ENCODE results near the gene PRR14L. TPM values are rescaled to one million over a fixed set of nuclear protein-coding genes. Genes with fewer than 3 reads are reported as not detected.

Gene PRR14L
- polyA plus RNA-seq, 3 donors, result 13.2 to 41.4 (median 14.6) TPM

- Mint-ChIP-seq H3K27ac (peak overlapping the region in 2 of 7 donors; percentile 16 to 60), H3K36me3 (peaks cover 34 to 66% of the 10 kb centered on the region in 2 donors), H3K27me3 (ENCODE audit: low read depth in 3 of 3) (no peaks in the 10 kb centered on the region), H3K9me3 (no peaks in the 10 kb centered on the region), H3K4me3 (no peak overlapping the region), H3K4me1 (peaks cover 4% of the 10 kb centered on the region)
- intact Hi-C loops (cut with micrococcal nuclease), result no loop called here
- no peak overlapping the region for H3K4me3 ChIP-seq (replicated peaks in 1 of 3; ENCODE audit: low read depth in 2 of 3, low read length in 3 of 3)
- H3K36me3 ChIP-seq (replicated peaks in 1 of 2; ENCODE audit: control insufficient read depth in 1 of 2, insufficient read depth in 2 of 2, low read length in 2 of 2), result peaks cover 36 to 74% of the 10 kb centered on the region in 2 donors
- H3K9me3 ChIP-seq (replicated peaks in 1 of 2; ENCODE audit: control insufficient read depth in 1 of 2, insufficient read depth in 1 of 2, low read length in 2 of 2), result no peaks in the 10 kb centered on the region
- peaks cover 98% of the 10 kb centered on the region for H4K20me1 ChIP-seq (ENCODE audit: insufficient read depth, low read length)
- no peak overlapping the region for H2AFZ ChIP-seq (ENCODE audit: insufficient read depth, low read depth, low read length, poor library complexity, severe bottlenecking)
- TF ChIP-seq CTCF (IDR thresholded peaks at IDR 0.05), result no peak
- H3K27me3 ChIP-seq (ENCODE audit: control insufficient read depth in 2 of 2, insufficient read depth in 2 of 2, low read length in 2 of 2), result no peaks in the 10 kb centered on the region
- H3K9ac ChIP-seq (ENCODE audit: insufficient read depth, low read length, poor library complexity, severe bottlenecking), result no peak overlapping the region
- DNase-seq, result no peak
- peaks cover 95% of the 10 kb centered on the region for H3K79me2 ChIP-seq (ENCODE audit: insufficient read depth, low read length)
- H3K27ac ChIP-seq (ENCODE audit: low read depth in 1 of 2, low read length in 2 of 2), result peak overlapping the region in 1 of 2 donors; percentile 6
- WGBS (ENCODE audit: insufficient coverage), result no CpG with 5 or more reads among the region's 1 CpG
- H3K4me2 ChIP-seq (replicated peaks; ENCODE audit: extremely low read depth, low read length, poor library complexity, severe bottlenecking), result no peak overlapping the region
- H3K4me1 ChIP-seq (ENCODE audit: control insufficient read depth in 1 of 2, insufficient read depth in 2 of 2, low read length in 2 of 2), result peaks cover 0 to 2% of the 10 kb centered on the region in 2 donors
Measured at GRCh38 chr22:31734512-31734911, 15.4 kb downstream of the PRR14L start.

GRCh38 chr22:31733580-31734079, 16.3 kb downstream of the PRR14L start:
- H3K27ac Mint-ChIP-seq, result peak overlapping the region in 2 of 7 donors; percentile 27 to 82
- H2AFZ ChIP-seq (ENCODE audit: insufficient read depth, low read depth, low read length, poor library complexity, severe bottlenecking), result no peak overlapping the region
- H3K27me3 ChIP-seq (ENCODE audit: control insufficient read depth in 2 of 2, insufficient read depth in 2 of 2, low read length in 2 of 2), result no peaks in the 10 kb centered on the region
- no peak overlapping the region for H3K4me3 Mint-ChIP-seq
- H3K4me3 ChIP-seq (replicated peaks in 1 of 3; ENCODE audit: low read depth in 2 of 3, low read length in 3 of 3), result no peak overlapping the region
- peaks cover 95% of the 10 kb centered on the region for H3K79me2 ChIP-seq (ENCODE audit: insufficient read depth, low read length)
- peaks cover 98% of the 10 kb centered on the region for H4K20me1 ChIP-seq (ENCODE audit: insufficient read depth, low read length)
- no peaks in the 10 kb centered on the region for H3K9me3 ChIP-seq (replicated peaks in 1 of 2; ENCODE audit: control insufficient read depth in 1 of 2, insufficient read depth in 1 of 2, low read length in 2 of 2)
- no peaks in the 10 kb centered on the region for H3K9me3 Mint-ChIP-seq
- H3K36me3 ChIP-seq (replicated peaks in 1 of 2; ENCODE audit: control insufficient read depth in 1 of 2, insufficient read depth in 2 of 2, low read length in 2 of 2), result peaks cover 29 to 65% of the 10 kb centered on the region in 2 donors
- H3K36me3 Mint-ChIP-seq, result peaks cover 27 to 61% of the 10 kb centered on the region in 2 donors
- no peak for DNase-seq
- WGBS (ENCODE audit: insufficient coverage), result 98% methylated on average over 6 of the region's 7 CpGs
- H3K9ac ChIP-seq (ENCODE audit: insufficient read depth, low read length, poor library complexity, severe bottlenecking), result no peak overlapping the region
- H3K27me3 Mint-ChIP-seq (ENCODE audit: low read depth in 3 of 3), result no peaks in the 10 kb centered on the region
- H3K27ac ChIP-seq (ENCODE audit: low read depth in 1 of 2, low read length in 2 of 2), result peak overlapping the region in 1 of 2 donors; percentile 6
- H3K4me2 ChIP-seq (replicated peaks; ENCODE audit: extremely low read depth, low read length, poor library complexity, severe bottlenecking), result no peak overlapping the region
- TF ChIP-seq CTCF (IDR thresholded peaks at IDR 0.05), result no peak
- intact Hi-C loops (cut with micrococcal nuclease), result no loop called here
- peaks cover 4% of the 10 kb centered on the region for H3K4me1 Mint-ChIP-seq
- no peaks in the 10 kb centered on the region for H3K4me1 ChIP-seq (ENCODE audit: control insufficient read depth in 1 of 2, insufficient read depth in 2 of 2, low read length in 2 of 2)

Measured in CD14-positive monocyte (primary cell).